Activated naive CD8-positive, alpha-beta T cell treated with anti-CD3 and anti-CD28 coated beads for 36 hours (primary cell): ENCODE data around the gene STOX1. TPM values are rescaled to one million over a fixed set of nuclear protein-coding genes. Genes with fewer than 3 reads are reported as not detected.
"Not testable (repeated sequence)": the region's sequence is repeated elsewhere in the genome, so short reads cannot be mapped to it uniquely, and the experiment has no call there.

Source experiments
- DNase-seq: peaks from one replicate; pipeline ENCODE4 v3.0.0; 2021
- H3K27ac Mint-ChIP-seq: one replicate; pipeline ENCODE4 v1.8.0; 2022; ENCODE audit warnings: mild to moderate bottlenecking, moderate library complexity, mixed read lengths
- H3K27me3 Mint-ChIP-seq: one replicate; pipeline ENCODE4 v1.8.0; 2022; ENCODE audit warnings: mild to moderate bottlenecking, mixed read lengths
- H3K36me3 Mint-ChIP-seq: one replicate; pipeline ENCODE4 v1.8.0; 2021; ENCODE audit warnings: mild to moderate bottlenecking, mixed read lengths
- H3K4me1 Mint-ChIP-seq: one replicate; pipeline ENCODE4 v1.8.0; 2021; ENCODE audit warnings: mixed read lengths
- H3K4me3 Mint-ChIP-seq: one replicate; pipeline ENCODE4 v1.8.0; 2022; ENCODE audit warnings: mild to moderate bottlenecking, moderate library complexity, mixed read lengths
- H3K9me3 Mint-ChIP-seq: one replicate; pipeline ENCODE4 v1.8.0; 2022; ENCODE audit warnings: mixed read lengths
- total RNA-seq, 2 experiments: library from RNA; stranded (reverse); gene quantifications; one replicate each; pipeline ENCODE4 v1.2.3, GENCODE V29; 2021

Gene STOX1
- total RNA-seq, 2 experiments from 2014 or later = 0.35 to 0.64 TPM

- DNase-seq = no peak
- H3K36me3 Mint-ChIP-seq = peaks cover 14% of the 10 kb centered on the region
- H3K4me1 Mint-ChIP-seq = no peaks in the 10 kb centered on the region
- H3K4me3 Mint-ChIP-seq = no peak overlapping the region
- no peak overlapping the region for H3K27ac Mint-ChIP-seq
- no peaks in the 10 kb centered on the region for H3K27me3 Mint-ChIP-seq
- H3K9me3 Mint-ChIP-seq = peaks cover 21% of the 10 kb centered on the region
Measured at GRCh38 chr10:68857005-68857404, 29.7 kb downstream of the STOX1 start.

- peaks cover 3% of the 10 kb centered on the region for H3K4me1 Mint-ChIP-seq
- no peaks in the 10 kb centered on the region for H3K27me3 Mint-ChIP-seq
- peaks cover 14% of the 10 kb centered on the region for H3K36me3 Mint-ChIP-seq
- H3K9me3 Mint-ChIP-seq = peaks cover 30% of the 10 kb centered on the region
- DNase-seq = no peak
- H3K27ac Mint-ChIP-seq = no peak overlapping the region
- H3K4me3 Mint-ChIP-seq = no peak overlapping the region
Measured at GRCh38 chr10:68861253-68861652, 33.9 kb downstream of the STOX1 start.

- H3K36me3 Mint-ChIP-seq = peaks cover 13% of the 10 kb centered on the region
- H3K27ac Mint-ChIP-seq = no peak overlapping the region
- no peak overlapping the region for H3K4me3 Mint-ChIP-seq
- H3K4me1 Mint-ChIP-seq = peaks cover 5% of the 10 kb centered on the region
- no peaks in the 10 kb centered on the region for H3K27me3 Mint-ChIP-seq
- peaks cover 26% of the 10 kb centered on the region for H3K9me3 Mint-ChIP-seq
- no peak for DNase-seq
Measured at GRCh38 chr10:68864611-68865010, 37.3 kb downstream of the STOX1 start.

GRCh38 chr10:68868173-68868572 lies 40.8 kb downstream of the STOX1 start:
- not testable (repeated sequence) for H3K27me3 Mint-ChIP-seq, H3K9me3 Mint-ChIP-seq, H3K27ac Mint-ChIP-seq, DNase-seq, H3K36me3 Mint-ChIP-seq, H3K4me3 Mint-ChIP-seq
- H3K4me1 Mint-ChIP-seq = peaks cover 14% of the 10 kb centered on the region

GRCh38 chr10:68869623-68870022 lies 42.3 kb downstream of the STOX1 start:
- H3K9me3 Mint-ChIP-seq = peaks cover 5% of the 10 kb centered on the region
- no peaks in the 10 kb centered on the region for H3K36me3 Mint-ChIP-seq
- no peak overlapping the region for H3K27ac Mint-ChIP-seq
- no peaks in the 10 kb centered on the region for H3K27me3 Mint-ChIP-seq
- peaks cover 14% of the 10 kb centered on the region for H3K4me1 Mint-ChIP-seq
- no peak overlapping the region for H3K4me3 Mint-ChIP-seq
- no peak for DNase-seq

DNA sequence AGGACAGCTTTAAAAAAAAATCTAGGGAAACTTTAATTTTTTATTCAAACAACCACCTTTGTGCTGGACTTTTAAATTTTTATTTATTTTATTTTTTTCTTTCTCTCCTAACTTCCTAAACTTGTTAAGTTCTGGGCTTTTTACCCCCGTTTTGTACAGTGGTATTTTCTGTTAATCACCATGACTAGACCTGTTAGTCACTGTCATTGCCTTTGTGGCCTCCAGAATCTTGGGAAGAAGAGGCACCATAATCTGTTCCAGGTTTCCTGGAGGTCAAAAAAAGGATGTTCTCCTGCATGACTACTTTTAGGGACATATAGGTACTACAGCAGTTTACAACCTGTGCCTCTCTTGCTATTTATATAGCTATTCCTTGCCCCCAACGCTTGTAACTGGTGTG lies 42.7 kb downstream of the STOX1 start:
- Mint-ChIP-seq H3K4me1 (peaks cover 14% of the 10 kb centered on the region), H3K27ac (no peak overlapping the region), H3K4me3 (no peak overlapping the region), H3K36me3 (no peaks in the 10 kb centered on the region), H3K27me3 (no peaks in the 10 kb centered on the region), H3K9me3 (peaks cover 5% of the 10 kb centered on the region)
- no peak for DNase-seq

GRCh38 chr10:68870545-68871104 lies 43.3 kb downstream of the STOX1 start:
- H3K27me3 Mint-ChIP-seq = no peaks in the 10 kb centered on the region
- H3K27ac Mint-ChIP-seq = no peak overlapping the region
- H3K4me3 Mint-ChIP-seq = no peak overlapping the region
- H3K9me3 Mint-ChIP-seq = peaks cover 5% of the 10 kb centered on the region
- DNase-seq = no peak
- H3K4me1 Mint-ChIP-seq = peaks cover 14% of the 10 kb centered on the region
- H3K36me3 Mint-ChIP-seq = no peaks in the 10 kb centered on the region

DNA sequence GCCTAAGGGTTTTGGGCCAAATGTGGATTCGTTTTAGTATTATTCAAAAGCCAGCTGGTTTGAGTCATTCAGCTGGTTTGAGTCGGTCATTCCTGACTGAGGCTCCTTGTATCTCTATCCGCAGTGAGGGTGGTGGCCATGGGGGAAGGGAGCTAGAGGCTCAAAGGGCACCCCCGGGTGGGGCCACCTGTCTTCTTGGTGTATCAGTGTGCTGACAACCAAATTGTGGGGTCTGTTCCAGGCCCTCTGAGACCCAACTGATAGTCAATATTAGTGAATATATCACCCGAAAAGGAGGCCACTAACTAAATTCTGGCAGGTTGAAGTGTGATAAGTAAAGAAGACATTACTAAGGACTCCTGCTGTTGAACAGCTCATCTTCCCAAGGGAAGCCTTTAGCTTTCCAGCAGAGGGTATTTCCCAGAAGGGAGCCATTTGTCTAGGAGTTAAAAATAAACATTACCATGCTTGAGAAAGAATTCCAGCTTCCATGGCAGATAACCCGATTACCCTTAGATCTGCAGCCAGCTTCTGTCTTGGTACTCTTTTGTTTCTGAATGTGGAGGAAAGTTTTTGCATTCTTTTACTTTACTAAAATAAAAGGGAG lies 43.9 kb downstream of the STOX1 start:
- no peaks in the 10 kb centered on the region for H3K27me3 Mint-ChIP-seq
- peaks cover 5% of the 10 kb centered on the region for H3K9me3 Mint-ChIP-seq
- H3K27ac Mint-ChIP-seq = no peak overlapping the region
- DNase-seq = no peak
- H3K4me3 Mint-ChIP-seq = no peak overlapping the region
- no peaks in the 10 kb centered on the region for H3K36me3 Mint-ChIP-seq
- H3K4me1 Mint-ChIP-seq = peaks cover 11% of the 10 kb centered on the region

DNA sequence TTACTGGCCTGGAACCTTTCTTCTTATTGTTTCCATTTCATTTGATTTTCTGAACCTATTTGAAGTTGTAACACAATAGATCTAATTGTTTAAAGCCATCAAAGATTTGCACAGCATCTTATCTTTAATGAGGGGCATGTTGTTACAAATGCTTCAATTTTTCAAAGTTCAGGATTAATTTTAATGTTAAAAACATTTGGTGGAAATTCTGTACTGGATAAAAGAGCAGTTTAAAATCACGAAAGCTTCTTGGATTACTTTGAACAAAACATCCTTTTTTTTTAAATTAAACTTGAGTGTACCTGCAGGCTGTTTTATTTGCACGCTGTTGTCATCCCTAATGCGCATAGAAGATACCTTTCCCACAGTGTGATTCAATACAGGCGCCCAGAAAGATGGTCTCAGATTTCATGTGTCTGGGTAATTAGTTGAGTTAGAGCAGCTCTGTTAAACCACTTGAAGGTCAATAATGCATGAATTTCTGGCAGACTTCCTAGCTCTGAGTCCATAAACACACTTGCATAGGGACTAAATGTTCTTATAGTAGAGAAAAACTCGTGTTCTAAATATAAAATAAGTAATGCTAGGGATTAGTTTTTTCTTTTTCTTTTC lies 44.5 kb downstream of the STOX1 start:
- DNase-seq = no peak
- Mint-ChIP-seq H3K4me1 (peaks cover 9% of the 10 kb centered on the region), H3K9me3 (peaks cover 5% of the 10 kb centered on the region)

DNA sequence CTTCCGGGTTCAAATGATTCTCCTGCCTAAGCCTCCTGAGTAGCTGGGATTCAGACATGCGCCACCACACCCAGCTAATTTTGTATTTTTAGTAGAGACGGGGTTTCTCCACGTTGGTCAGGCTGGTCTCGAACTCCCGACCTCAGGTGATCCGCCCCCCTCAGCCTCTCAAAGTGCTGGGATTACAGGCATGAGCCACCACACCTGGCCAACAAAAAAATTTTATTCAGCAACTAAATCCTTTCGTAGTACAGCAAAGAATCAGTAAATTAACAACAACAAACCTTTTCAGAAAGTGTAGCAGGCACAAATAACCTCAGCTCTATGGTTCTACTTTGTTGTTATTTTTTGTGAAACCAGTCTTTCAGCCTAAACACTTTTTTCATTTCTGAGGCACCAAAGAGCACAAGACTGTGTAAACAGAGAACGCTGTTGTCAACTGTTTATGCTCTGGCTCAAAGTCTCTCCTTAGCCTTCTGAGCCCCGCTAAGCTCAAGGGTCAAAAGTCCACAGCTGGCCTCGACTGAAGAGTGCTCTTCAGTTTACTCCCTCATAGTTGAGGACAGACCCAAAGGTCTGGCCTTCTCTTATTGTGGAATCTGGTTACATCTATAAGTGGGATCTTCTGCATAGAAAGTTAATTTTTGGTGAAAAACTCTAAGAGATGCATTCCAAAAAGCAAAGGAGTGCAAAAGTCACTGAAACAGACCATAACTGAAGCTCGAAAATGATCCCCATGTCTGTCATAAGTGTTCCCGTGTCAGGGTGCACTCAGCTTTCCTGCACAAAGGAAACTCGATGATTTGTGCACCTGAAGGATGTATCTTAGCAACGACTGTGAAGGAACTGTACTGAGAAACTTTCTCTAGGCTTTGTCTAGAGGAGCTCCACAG lies 49.2 kb downstream of the STOX1 start:
- no peaks in the 10 kb centered on the region for H3K4me1 Mint-ChIP-seq
- H3K36me3 Mint-ChIP-seq = no peaks in the 10 kb centered on the region
- H3K27ac Mint-ChIP-seq = no peak overlapping the region
- no peak for DNase-seq
- no peaks in the 10 kb centered on the region for H3K9me3 Mint-ChIP-seq
- no peaks in the 10 kb centered on the region for H3K27me3 Mint-ChIP-seq
- H3K4me3 Mint-ChIP-seq = no peak overlapping the region

More for the DNA sequence above, 44.5 kb downstream of the STOX1 start:
- H3K27me3 Mint-ChIP-seq = no peaks in the 10 kb centered on the region
- no peak overlapping the region for H3K4me3 Mint-ChIP-seq
- no peaks in the 10 kb centered on the region for H3K36me3 Mint-ChIP-seq
- no peak overlapping the region for H3K27ac Mint-ChIP-seq

DNA sequence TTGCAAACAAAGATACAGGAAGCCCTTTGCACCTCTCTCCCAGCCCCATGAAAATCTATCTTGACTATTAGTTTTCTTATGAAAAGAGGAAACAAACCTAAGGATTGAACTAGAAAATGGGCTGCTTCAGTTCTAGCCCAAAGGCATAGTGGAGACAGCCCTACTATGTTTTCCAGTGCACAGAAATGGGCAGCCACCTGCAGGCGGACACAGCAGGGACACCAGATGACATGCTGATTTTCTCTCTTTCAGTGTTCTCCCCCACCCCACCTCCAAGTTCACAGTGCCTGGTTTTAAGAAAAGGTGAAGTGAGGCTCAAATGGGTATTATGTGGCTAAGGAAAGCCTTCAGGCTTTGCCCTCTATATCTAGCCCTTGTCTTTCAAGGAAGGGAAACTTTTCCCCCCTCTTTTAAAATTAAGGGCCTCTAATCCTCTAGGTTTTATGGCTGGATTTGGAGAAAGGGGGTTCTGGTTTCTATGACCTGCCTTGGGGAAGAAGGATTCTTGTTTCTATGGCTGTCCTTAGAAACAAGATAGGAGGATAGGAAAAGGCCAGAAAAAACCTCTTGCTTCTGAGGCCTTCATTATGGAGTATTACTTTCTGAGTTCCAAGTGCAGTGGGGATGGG lies 50.3 kb downstream of the STOX1 start:
- Mint-ChIP-seq H3K4me3 (no peak overlapping the region), H3K36me3 (no peaks in the 10 kb centered on the region), H3K27ac (no peak overlapping the region), H3K4me1 (no peaks in the 10 kb centered on the region), H3K27me3 (no peaks in the 10 kb centered on the region), H3K9me3 (no peaks in the 10 kb centered on the region)
- no peak for DNase-seq

- H3K27ac Mint-ChIP-seq = no peak overlapping the region
- H3K9me3 Mint-ChIP-seq = no peaks in the 10 kb centered on the region
- H3K4me3 Mint-ChIP-seq = no peak overlapping the region
- H3K27me3 Mint-ChIP-seq = no peaks in the 10 kb centered on the region
- DNase-seq = no peak
- H3K36me3 Mint-ChIP-seq = no peaks in the 10 kb centered on the region
- no peaks in the 10 kb centered on the region for H3K4me1 Mint-ChIP-seq
Measured at GRCh38 chr10:68878496-68878895, 51.2 kb downstream of the STOX1 start.

DNA sequence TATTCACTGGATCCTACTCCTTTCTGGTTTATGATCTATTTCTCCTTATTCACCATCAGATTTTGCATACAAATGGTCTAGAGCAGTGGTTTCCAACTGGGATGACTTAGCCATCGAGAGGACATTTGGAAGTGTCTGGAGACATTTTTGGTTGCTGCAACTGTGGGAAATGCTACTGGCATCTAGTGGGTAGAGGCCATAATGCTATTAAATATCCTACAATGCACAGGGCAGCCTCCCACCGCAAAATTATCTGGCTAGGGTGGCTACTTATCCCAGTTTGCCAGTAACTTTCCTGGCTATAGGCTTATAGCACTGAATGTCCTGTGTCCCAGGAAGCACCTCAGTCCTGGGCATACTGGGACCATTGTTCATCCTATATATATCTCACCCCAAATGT lies 52.3 kb downstream of the STOX1 start:
- H3K36me3 Mint-ChIP-seq = no peaks in the 10 kb centered on the region
- H3K9me3 Mint-ChIP-seq = no peaks in the 10 kb centered on the region
- no peaks in the 10 kb centered on the region for H3K4me1 Mint-ChIP-seq
- H3K27me3 Mint-ChIP-seq = no peaks in the 10 kb centered on the region
- no peak overlapping the region for H3K4me3 Mint-ChIP-seq
- H3K27ac Mint-ChIP-seq = no peak overlapping the region
- DNase-seq = no peak

GRCh38 chr10:68880181-68880580 lies 52.9 kb downstream of the STOX1 start:
- no peaks in the 10 kb centered on the region for H3K27me3 Mint-ChIP-seq
- no peaks in the 10 kb centered on the region for H3K9me3 Mint-ChIP-seq
- H3K36me3 Mint-ChIP-seq = no peaks in the 10 kb centered on the region
- H3K4me3 Mint-ChIP-seq = no peak overlapping the region
- no peaks in the 10 kb centered on the region for H3K4me1 Mint-ChIP-seq
- no peak overlapping the region for H3K27ac Mint-ChIP-seq
- no peak for DNase-seq

GRCh38 chr10:68895041-68895440 lies 67.7 kb downstream of the STOX1 start:
- Mint-ChIP-seq H3K4me1 (peaks cover 3% of the 10 kb centered on the region), H3K9me3 (no peaks in the 10 kb centered on the region), H3K4me3 (no peak overlapping the region), H3K36me3 (no peaks in the 10 kb centered on the region), H3K27ac (no peak overlapping the region), H3K27me3 (peaks cover 4% of the 10 kb centered on the region)
- DNase-seq = no peak
